Activated T-cell treated with anti-CD3 and anti-CD28 coated beads, Interleukin-2, amount 50 U/mL, for 72 hours (primary cell): ENCODE results near the gene FEZ2. TPM values are rescaled to one million over a fixed set of nuclear protein-coding genes. Genes with fewer than 3 reads are reported as not detected.

Experiments used
- ATAC-seq, 2 donors: fragments of 150-1000 bp; cut with Tn5 transposase; replicated peaks in 1 of 2; 2 replicates each; pipeline ENCODE4 v1.10.0; 2021; ENCODE audit warnings: moderate library complexity in 2 of 2, mild to moderate bottlenecking in 1 of 2
- DNase-seq, 2 donors: peaks; one replicate each; pipeline ENCODE4 v3.0.0; 2021 to 2022; ENCODE audit warnings: mixed read lengths in 1 of 2
- H3K27ac Mint-ChIP-seq: one replicate; pipeline ENCODE4 v1.8.0; 2022; ENCODE audit warnings: mild to moderate bottlenecking, moderate library complexity, mixed read lengths
- H3K27me3 Mint-ChIP-seq: one replicate; pipeline ENCODE4 v1.8.0; 2022; ENCODE audit warnings: low read depth, mixed read lengths
- H3K36me3 Mint-ChIP-seq, 2 donors: one replicate each; pipeline ENCODE4 v1.8.0; 2022; ENCODE audit warnings: mixed read lengths in 2 of 2, mild to moderate bottlenecking in 1 of 2; ENCODE audit not compliant: insufficient read depth in 2 of 2
- H3K4me1 Mint-ChIP-seq: one replicate; pipeline ENCODE4 v1.8.0; 2022; ENCODE audit warnings: low read depth, mixed read lengths
- H3K4me3 Mint-ChIP-seq, 2 donors: one replicate each; pipeline ENCODE4 v1.8.0; 2022; ENCODE audit warnings: mild to moderate bottlenecking in 2 of 2, mixed read lengths in 2 of 2, moderate library complexity in 2 of 2
- H3K9me3 Mint-ChIP-seq, 2 donors: one replicate each; pipeline ENCODE4 v1.8.0; 2022; ENCODE audit warnings: mixed read lengths in 2 of 2
- total RNA-seq, 2 donors: library from RNA; stranded (reverse); gene quantifications; one replicate each; pipeline ENCODE4 v1.2.3, GENCODE V29; 2022

The FEZ2 gene
- total RNA-seq, 2 donors from 2014 or later: 11.1 to 12.5 TPM

- no peaks in the 10 kb centered on the region for H3K9me3 Mint-ChIP-seq
Measured at GRCh38 chr2:36579297-36579664, 18.7 kb downstream of the FEZ2 start.

GRCh38 chr2:36578343-36579296 is 19.3 kb downstream of the FEZ2 start:
- ATAC-seq (peak; percentile 72 to 80), DNase-seq (no peak)
- H3K9me3 Mint-ChIP-seq: no peaks in the 10 kb centered on the region
- peak overlapping the region; percentile 20 to 45 for H3K4me3 Mint-ChIP-seq
- peak overlapping the region; percentile 89 for H3K27ac Mint-ChIP-seq
- peaks cover 15% of the 10 kb centered on the region for H3K4me1 Mint-ChIP-seq
- no peaks in the 10 kb centered on the region for H3K27me3 Mint-ChIP-seq
- H3K36me3 Mint-ChIP-seq: peaks cover 16 to 26% of the 10 kb centered on the region in 2 donors

More at GRCh38 chr2:36579297-36579664, 18.7 kb downstream of the FEZ2 start:
- Mint-ChIP-seq H3K27me3 (no peaks in the 10 kb centered on the region), H3K36me3 (peaks cover 16 to 25% of the 10 kb centered on the region in 2 donors), H3K4me3 (no peak overlapping the region), H3K27ac (peak overlapping the region; percentile 40), H3K4me1 (peaks cover 15% of the 10 kb centered on the region)
- DNase-seq (no peak), ATAC-seq (peak; percentile 13 to 32)

GRCh38 chr2:36577884-36578283 is 20.1 kb downstream of the FEZ2 start:
- peaks cover 15% of the 10 kb centered on the region for H3K4me1 Mint-ChIP-seq
- no peak overlapping the region for H3K4me3 Mint-ChIP-seq
- no peaks in the 10 kb centered on the region for H3K9me3 Mint-ChIP-seq
- H3K27me3 Mint-ChIP-seq: no peaks in the 10 kb centered on the region
- no peak overlapping the region for H3K27ac Mint-ChIP-seq
- no peak for ATAC-seq
- DNase-seq: no peak
- H3K36me3 Mint-ChIP-seq: peaks cover 16 to 26% of the 10 kb centered on the region in 2 donors

- Mint-ChIP-seq H3K36me3 (peaks cover 14 to 18% of the 10 kb centered on the region in 2 donors), H3K27me3 (no peaks in the 10 kb centered on the region), H3K27ac (no peak overlapping the region), H3K9me3 (no peaks in the 10 kb centered on the region), H3K4me1 (peaks cover 14% of the 10 kb centered on the region), H3K4me3 (no peak overlapping the region)
- DNase-seq (no peak), ATAC-seq (no peak)
Measured at GRCh38 chr2:36574560-36574959, 23.4 kb downstream of the FEZ2 start.

- no peaks in the 10 kb centered on the region for H3K9me3 Mint-ChIP-seq
- H3K27ac Mint-ChIP-seq: no peak overlapping the region
- peaks cover 5 to 9% of the 10 kb centered on the region in 2 donors for H3K36me3 Mint-ChIP-seq
- H3K4me3 Mint-ChIP-seq: no peak overlapping the region
- H3K27me3 Mint-ChIP-seq: no peaks in the 10 kb centered on the region
- ATAC-seq (no peak), DNase-seq (no peak)
- H3K4me1 Mint-ChIP-seq: peaks cover under 1% of the 10 kb centered on the region
Measured at GRCh38 chr2:36573165-36573564, 24.8 kb downstream of the FEZ2 start.

GRCh38 chr2:36572719-36573059 is 25.3 kb downstream of the FEZ2 start:
- Mint-ChIP-seq H3K9me3 (no peaks in the 10 kb centered on the region), H3K36me3 (peaks cover 3 to 5% of the 10 kb centered on the region in 2 donors), H3K4me3 (no peak overlapping the region), H3K27ac (no peak overlapping the region), H3K27me3 (no peaks in the 10 kb centered on the region), H3K4me1 (no peaks in the 10 kb centered on the region)
- ATAC-seq (no peak), DNase-seq (no peak)

DNA sequence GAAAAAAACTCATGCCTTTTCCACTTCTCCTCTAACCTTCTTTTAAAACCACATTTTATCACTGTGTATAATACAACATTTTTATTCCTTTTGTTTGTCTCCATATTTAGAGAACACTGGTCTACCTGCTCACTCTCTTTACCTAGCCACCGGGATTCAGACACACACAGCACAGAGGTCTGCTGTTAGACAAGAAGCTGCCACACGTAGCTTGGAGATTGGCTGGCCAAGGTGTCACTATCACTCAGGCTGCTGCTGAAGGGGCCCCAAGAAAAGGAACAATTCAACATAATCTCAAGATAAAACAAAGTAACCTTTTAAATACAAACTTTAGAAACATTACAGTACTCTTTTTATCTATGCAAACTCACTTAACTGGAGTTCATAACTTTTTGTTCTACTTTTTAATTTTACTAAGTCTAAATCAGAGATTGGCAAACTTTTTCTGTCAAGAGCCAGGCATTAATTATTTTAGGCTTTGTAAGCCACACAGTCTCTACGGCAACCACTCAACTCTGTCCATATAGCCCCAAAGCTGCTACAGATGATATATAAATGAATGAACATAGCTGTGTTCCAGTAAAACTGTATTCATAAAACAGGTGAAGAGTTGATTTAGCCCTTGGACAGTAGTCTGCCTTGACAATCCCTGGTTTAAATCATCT is 25.8 kb downstream of the FEZ2 start:
- no peak for DNase-seq
- Mint-ChIP-seq H3K36me3 (peaks cover 3% of the 10 kb centered on the region in 2 donors), H3K27me3 (no peaks in the 10 kb centered on the region), H3K4me1 (no peaks in the 10 kb centered on the region), H3K4me3 (no peak overlapping the region), H3K27ac (no peak overlapping the region), H3K9me3 (no peaks in the 10 kb centered on the region)
- ATAC-seq: no peak

- Mint-ChIP-seq H3K36me3 (peaks cover 3 to 4% of the 10 kb centered on the region in 2 donors), H3K4me1 (no peaks in the 10 kb centered on the region), H3K27me3 (no peaks in the 10 kb centered on the region), H3K4me3 (no peak overlapping the region), H3K9me3 (no peaks in the 10 kb centered on the region), H3K27ac (no peak overlapping the region)
- DNase-seq (no peak), ATAC-seq (no peak)
Measured at GRCh38 chr2:36570416-36570815, 27.6 kb downstream of the FEZ2 start.

- Mint-ChIP-seq H3K27me3 (no peaks in the 10 kb centered on the region), H3K4me3 (no peak overlapping the region)
Measured at GRCh38 chr2:36569267-36569856, 28.6 kb downstream of the FEZ2 start.

GRCh38 chr2:36568516-36569246 is 29.3 kb downstream of the FEZ2 start:
- H3K27ac Mint-ChIP-seq: no peak overlapping the region
- no peaks in the 10 kb centered on the region for H3K9me3 Mint-ChIP-seq
- no peak overlapping the region for H3K4me3 Mint-ChIP-seq
- H3K4me1 Mint-ChIP-seq: peaks cover 1% of the 10 kb centered on the region
- DNase-seq (no peak), ATAC-seq (no peak)
- H3K36me3 Mint-ChIP-seq: peaks cover 2 to 4% of the 10 kb centered on the region in 2 donors
- no peaks in the 10 kb centered on the region for H3K27me3 Mint-ChIP-seq

More at GRCh38 chr2:36569267-36569856, 28.6 kb downstream of the FEZ2 start:
- ATAC-seq: no peak
- no peak for DNase-seq
- H3K4me1 Mint-ChIP-seq: no peaks in the 10 kb centered on the region
- H3K27ac Mint-ChIP-seq: peak overlapping the region; percentile 30
- H3K36me3 Mint-ChIP-seq: peaks cover 3 to 4% of the 10 kb centered on the region in 2 donors
- H3K9me3 Mint-ChIP-seq: no peaks in the 10 kb centered on the region

GRCh38 chr2:36567711-36568408 is 30.1 kb downstream of the FEZ2 start:
- Mint-ChIP-seq H3K27ac (no peak overlapping the region), H3K9me3 (no peaks in the 10 kb centered on the region), H3K4me1 (peaks cover 7% of the 10 kb centered on the region), H3K36me3 (peaks cover 2 to 4% of the 10 kb centered on the region in 2 donors), H3K4me3 (no peak overlapping the region), H3K27me3 (no peaks in the 10 kb centered on the region)
- no peak for ATAC-seq
- no peak for DNase-seq

DNA sequence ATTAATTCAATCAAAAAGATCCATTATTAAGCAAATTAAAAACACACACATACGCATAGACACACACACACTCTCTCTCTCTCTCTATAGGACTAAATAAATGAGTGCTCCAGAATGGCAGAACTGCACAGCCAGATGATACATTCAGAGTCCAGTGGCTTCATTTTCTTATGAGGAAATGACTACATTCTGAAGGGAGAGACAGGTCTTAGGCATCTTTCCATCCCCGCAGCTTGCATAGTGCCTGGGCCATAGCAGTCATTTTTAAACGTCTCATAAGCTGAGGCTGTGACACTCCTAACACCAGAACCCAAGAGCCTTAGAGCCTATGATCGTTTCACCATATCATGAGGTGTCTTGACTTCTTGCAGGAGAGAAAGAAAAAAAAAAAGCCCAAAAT is 31.1 kb downstream of the FEZ2 start:
- Mint-ChIP-seq H3K36me3 (peaks cover 2 to 4% of the 10 kb centered on the region in 2 donors), H3K27me3 (no peaks in the 10 kb centered on the region), H3K4me1 (peaks cover 7% of the 10 kb centered on the region), H3K9me3 (no peaks in the 10 kb centered on the region), H3K27ac (peak overlapping the region; percentile 32), H3K4me3 (no peak overlapping the region)
- DNase-seq (no peak), ATAC-seq (no peak)
